SHP77 treated with DMSO at 0.1 percent for 48 hours (cell line): ENCODE data around the gene MED16.
"Not testable (repeated sequence)": the region's sequence is repeated elsewhere in the genome, so short reads cannot be mapped to it uniquely, and the experiment has no call there.

ENCODE experiments used
- DNase-seq: peaks from one replicate; lab custom pipeline; 2025; lab: John Stamatoyannopoulos, UW

MED16 gene

DNA sequence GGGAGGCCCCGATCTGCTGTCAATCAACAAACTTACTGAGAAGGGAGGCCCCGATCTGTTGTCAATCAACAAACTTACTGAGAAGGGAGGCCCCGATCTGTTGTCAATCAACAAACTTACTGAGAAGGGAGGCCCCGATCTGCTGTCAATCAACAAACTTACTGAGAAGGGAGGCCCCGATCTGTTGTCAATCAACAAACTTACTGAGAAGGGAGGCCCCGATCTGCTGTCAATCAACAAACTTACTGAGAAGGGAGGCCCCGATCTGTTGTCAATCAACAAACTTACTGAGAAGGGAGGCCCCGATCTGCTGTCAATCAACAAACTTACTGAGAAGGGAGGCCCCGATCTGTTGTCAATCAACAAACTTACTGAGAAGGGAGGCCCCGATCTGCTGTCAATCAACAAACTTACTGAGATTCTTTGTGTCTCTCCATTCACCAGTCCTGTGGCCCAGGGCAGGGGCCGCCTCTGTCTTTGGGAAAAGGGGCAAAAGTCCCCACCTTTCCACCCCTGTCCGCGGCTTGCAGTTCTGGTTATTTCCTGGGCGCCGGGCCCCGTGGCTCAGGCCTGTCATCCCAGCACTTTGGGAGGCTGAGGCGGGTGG, 39.3 kb downstream of the MED16 start:
- not testable (repeated sequence) for DNase-seq

DNA sequence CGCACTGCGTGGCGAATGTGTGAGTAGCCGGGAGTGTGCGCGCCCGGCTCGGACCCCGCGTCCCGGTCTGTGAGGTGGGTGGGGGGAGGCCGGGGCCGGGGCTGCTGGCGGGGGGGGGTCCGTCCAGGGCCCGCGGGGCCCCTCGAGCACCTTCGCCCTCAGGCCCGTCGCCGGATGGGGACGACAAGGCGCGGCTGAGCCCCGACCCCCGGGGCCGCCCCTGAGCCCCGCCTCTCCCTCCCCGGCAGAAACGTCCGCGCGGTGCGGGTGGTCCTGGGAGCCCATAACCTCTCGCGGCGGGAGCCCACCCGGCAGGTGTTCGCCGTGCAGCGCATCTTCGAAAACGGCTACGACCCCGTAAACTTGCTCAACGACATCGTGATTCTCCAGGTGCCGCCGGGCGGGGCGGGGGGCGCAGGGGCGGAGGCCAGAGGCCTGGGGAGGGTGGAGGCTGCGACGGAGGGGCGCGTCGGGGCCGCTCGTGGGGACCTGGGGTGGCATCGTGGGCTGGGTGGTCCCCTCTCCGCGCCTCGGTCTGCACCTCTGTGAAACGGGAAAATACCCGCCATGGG, 39.9 kb downstream of the MED16 start:
- DNase-seq = no peak

DNA sequence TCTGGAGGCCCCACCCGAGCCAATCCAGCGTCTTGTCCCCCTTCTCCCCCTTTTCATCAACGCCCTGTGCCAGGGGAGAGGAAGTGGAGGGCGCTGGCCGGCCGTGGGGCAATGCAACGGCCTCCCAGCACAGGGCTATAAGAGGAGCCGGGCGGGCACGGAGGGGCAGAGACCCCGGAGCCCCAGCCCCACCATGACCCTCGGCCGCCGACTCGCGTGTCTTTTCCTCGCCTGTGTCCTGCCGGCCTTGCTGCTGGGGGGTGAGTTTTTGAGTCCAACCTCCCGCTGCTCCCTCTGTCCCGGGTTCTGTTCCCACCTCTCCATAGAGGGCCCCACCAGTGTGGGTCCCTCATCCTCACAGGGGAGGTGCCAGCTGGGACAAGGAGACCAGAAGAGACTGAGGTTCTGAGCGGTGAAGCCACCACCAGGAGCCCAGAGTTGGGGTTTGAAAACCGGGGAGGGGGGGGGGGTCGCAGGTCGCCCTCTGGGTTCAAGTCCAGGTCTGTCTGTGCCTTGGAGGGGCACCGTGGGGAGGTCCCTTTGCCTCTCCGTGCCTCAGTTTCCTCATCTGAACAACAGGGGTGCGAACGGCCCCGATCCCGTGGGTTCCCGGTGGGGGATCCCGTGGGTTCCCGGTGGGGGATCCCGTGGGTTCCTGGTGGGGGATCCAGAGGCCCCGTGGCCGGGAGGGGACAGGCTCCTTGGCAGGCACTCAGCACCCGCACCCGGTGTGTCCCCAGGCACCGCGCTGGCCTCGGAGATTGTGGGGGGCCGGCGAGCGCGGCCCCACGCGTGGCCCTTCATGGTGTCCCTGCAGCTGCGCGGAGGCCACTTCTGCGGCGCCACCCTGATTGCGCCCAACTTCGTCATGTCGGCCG, 40.6 kb downstream of the MED16 start, which contains the start of gene ELANE:
Gene ELANE, plus strand, starts transcription at position 168 of the 878 bp plus-strand sequence. Its CDS starts 26 bp downstream, at position 194.
- DNase-seq = no peak

DNA sequence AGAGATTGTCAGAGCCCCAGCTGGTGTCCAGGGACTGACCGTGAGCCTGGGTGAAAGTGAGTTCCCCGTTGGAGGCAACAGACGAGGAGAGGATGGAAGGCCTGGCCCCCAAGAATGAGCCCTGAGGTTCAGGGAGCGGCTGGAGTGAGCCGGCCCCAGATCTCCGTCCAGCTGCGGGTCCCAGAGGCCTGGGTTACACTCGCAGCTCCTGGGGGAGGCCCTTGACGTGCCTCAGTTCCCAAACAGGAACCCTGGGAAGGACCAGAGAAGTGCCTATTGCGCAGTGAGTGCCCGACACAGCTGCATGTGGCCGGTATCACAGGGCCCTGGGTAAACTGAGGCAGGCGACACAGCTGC, 42.0 kb downstream of the MED16 start:
- no peak for DNase-seq

DNA sequence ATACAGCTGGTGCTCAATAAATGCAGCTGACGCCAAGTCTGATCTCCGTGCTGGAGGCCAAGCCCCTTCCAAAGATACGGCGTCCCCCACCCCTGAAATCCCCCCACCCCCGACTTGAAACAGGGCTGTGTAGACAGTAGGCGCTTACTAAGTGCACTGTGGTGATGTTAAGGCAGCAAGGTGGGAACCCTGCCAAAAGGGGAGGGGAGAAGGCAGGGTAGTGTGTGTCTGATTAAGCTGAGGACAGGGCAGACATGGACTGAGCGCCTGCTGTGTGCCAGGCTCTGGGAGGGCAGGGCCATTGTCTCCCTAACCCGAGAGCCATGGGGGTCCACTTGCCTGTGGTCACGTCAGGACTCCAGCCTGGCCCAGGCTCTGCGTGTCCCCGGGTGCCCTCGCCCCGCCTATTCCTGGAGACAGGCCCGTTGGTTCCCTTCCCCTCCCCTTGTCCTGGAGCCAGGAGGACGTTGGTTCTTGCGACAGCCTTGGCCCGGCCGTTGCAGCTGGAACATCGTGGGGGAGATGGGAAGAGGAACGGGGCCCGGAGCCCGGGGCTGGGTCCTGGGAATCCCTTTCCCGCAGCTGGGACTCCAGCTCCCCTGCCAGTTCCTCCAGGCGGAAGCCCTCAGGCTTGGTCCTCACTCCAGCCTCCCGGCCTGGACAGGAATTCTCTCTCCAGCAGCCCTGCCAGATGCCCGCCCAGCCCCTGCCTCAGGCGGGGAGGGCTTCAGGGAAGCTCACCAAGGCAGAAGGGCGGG, 42.6 kb downstream of the MED16 start:
- no peak for DNase-seq

DNA sequence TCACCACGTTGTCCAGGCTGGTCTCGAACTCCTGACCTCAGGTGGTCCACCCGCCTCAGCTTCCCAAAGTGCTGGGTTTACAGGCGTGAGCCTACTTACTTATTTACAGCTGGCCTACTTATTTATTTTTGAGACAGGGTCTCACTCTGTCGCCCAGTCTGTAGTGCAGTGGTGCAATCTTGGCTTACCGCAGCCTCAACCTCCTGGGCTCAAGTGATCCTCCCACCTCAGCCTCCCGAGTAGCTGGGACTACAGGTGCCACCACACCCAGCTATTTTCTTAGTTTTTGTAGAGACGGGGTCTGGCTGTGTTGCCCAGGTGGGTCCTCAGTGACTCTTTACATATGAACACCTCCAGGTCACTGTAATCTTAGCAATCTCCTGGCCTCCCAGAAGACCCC, 43.8 kb downstream of the MED16 start:
- not testable (repeated sequence) for DNase-seq

DNA sequence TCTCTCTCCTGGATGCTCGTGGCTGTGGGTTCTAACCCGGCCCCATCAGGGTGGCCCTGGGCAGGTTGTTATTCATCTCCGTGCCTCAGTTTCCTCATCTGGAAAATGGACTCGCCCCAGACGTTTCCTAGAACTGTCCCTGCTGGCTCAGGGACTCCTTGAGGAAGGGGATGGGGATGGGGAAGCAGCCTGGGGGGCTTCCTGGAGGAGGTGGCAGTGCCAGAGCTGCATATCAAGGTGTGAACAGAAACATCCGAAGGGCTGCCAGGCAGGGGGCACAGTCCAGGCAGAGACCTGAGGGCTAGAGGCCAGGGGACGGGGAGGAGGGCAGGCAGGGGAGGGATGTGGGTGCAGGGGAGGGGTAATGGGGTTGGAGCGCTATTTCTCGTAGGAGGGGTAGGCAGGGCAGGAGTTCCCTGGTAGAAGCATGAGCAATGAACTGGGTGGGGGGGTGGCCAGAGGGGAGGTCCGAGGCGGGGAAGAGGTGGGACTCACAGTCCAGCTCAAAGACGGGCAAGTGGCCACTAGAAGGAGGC, 44.5 kb downstream of the MED16 start:
- DNase-seq = no peak

DNA sequence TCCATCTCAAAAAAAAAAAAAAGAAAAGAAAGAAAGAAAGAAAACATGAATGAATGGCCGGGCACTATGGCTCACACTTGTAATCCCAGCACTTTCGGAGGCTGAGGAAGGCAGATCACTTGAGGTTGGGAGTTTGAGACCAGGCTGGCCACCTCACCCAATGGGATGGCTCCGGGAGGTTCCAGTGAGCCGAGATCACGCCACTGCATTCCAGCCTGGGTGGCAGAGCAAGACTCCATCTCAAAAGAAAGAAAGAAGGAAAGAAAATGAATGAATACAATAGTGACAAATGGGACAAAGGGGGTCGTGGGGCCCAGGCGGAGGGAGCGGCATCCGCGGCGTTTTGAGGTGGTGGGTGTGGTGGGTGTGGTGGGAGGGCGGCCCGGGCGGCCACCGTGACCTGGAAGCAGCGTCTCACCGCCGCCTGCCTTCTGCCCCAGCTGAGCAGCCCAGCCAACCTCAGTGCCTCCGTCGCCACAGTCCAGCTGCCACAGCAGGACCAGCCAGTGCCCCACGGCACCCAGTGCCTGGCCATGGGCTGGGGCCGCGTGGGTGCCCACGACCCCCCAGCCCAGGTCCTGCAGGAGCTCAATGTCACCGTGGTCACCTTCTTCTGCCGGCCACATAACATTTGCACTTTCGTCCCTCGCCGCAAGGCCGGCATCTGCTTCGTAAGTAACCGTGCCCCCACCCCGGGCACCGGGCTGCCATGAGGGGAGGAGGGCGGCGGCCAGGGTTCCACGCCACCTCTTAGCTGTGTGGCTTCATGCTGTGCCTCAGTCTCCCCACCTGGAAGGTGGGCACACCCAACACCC, 47.1 kb downstream of the MED16 start:
- DNase-seq = no peak

DNA sequence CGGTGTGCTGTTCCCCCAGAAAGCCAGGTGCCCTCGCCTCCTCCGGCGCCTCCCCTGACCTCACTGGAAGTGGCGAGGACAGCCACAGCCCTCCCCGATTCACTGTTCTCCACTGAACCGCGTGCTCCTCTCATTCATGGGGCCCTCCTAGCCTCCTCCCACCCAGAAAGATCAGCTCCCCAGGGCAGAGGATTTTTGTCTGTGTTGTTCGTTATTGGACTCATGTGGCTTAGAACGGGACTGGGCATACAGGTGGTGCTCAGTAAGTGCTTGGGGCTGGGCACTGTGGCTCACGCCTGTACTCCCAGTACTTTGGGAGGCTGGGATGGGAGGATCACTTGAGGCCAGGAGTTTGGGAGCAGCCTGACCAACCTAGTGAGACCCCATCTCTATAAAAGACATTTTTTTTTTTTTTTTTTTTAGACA, 48.4 kb downstream of the MED16 start:
- DNase-seq = no peak

DNA sequence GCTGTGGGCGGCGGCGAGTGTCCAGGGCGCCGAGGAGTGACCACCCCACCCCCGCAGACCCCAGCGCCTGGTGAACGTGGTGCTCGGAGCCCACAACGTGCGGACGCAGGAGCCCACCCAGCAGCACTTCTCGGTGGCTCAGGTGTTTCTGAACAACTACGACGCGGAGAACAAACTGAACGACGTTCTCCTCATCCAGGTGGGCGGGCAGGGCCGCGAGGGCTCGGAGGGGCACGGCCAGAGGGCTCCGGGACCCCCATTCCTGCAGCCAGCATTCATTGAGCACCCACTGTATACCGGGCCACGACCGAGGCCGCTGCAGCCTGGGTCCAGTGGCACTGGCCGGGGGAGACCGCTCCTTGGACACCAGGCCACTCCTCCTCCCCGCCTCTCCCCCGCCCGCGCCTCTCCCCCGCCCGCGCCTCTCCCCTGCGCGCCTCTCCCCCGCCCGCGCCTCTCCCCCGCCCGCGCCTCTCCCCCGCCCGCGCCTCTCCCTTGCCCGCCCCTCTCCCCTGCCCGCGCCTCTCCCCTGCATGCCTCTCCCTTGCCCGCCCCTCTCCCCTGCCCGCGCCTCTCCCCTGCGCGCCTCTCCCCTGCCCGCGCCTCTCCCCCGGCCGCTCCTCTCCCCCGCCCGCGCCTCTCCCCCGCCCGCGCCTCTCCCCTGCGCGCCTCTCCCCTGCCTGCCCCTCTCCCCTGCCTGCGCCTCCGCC, 49.0 kb downstream of the MED16 start:
- no peak for DNase-seq

DNA sequence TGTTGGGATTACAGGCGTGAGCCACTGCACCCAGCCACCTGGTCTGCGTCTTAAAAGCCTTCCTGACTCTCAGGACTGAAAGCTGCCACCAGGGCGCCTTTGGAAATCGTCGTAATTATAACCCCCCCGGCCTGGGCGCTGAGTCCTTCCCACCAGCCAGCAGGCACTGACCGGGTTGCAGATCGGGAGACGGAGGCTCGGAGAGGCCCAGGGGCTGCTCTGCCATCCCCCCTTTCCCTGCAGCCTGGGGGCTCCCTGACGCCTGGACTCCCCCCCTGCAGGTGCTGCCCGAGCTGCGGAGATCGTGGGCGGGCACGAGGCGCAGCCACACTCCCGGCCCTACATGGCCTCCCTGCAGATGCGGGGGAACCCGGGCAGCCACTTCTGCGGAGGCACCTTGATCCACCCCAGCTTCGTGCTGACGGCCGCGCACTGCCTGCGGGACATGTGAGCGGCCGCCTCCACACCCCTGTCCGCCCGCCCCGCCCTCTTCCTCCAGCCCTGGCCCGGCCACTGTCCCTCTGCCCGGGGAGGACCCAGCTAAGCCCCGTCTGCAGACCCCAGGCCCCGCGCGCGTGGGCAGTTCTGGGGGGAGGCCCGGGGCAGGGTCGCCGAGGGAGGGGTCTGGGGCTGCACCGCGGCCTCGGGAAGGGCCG, 49.7 kb downstream of the MED16 start:
- no peak for DNase-seq

DNA sequence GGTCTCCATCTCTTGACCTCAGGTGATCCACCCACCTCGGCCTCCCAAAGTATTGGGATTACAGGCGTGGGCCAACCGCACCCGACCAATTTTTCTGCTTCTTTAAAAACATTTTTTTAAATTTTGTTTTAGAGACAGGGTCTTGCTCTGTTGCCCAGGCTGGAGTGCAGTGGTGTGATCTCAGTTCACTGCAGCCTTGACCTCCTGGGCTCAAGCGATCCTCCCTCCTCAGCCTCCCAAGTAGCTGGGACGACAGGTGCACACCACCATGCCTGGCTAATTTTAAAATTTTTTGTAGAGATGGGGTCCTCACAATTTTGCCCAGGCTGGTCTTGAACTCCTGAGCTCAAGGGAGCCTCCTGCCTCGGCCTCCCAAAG, 50.2 kb downstream of the MED16 start:
- DNase-seq = not testable (repeated sequence)

DNA sequence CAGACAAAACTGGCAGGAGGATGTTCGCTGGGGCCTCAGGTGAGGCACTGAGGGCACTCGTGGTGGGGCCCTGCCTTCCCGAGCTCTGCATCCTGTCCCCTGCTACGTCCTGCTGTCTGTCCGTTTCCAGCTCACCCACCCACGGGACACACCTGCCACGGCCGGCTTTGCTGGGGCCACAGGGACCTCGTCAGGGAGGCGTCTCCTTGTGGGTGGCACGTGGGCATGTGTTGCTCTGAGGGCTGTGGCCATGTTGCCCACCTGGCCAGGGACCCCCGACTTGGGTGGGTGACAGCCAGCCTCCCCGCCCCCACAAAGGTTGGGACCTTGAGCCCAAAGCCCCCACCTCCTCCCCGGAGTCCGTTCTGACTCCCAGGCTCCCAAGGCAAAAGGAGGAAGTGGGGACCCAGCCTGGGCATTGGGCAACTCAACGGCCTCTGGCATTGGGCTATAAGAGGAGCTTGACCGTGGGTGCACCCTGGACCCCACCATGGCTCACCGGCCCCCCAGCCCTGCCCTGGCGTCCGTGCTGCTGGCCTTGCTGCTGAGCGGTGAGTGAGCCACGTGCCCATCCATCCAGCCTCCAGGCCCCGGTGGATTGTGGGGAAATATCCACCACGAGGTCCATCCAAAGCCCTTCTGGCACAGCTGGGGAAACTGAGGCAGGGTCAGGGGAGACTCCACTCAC, 52.3 kb downstream of the MED16 start, which contains the start of gene PRTN3:
Gene PRTN3, plus strand, starts transcription at position 481 of the 688 bp plus-strand sequence. Its CDS starts 10 bp downstream, at position 491.
- DNase-seq = no peak

DNA sequence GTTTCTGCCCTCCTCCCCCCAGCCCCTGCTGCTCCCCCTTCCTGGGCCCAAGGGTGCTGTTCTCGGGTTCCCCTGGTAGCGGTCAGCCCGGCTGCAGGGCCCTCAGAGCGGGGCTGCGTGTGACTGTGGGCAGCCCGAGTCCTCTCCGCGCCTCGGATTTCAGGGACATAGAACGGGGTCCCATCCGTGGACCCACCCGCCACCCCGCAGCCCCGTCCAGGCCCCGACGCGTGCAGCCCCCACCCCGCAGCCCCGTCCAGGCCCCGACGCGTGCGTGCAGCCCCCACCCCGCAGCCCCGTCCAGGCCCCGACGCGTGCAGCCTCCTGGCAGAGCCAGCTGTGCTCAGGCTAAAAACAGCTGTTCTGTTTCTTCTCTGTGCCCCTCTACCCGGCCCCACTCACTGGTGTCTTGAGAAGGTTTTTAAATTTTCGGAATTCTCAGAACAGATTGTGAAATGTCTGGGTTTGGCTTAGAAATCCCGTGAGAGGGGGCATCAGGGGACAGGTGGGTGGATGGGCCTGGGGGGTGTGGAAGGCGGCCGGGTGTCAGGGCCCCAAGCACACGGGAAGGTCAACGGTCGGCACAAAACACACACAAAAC, 57.7 kb downstream of the MED16 start:
- no peak for DNase-seq

DNA sequence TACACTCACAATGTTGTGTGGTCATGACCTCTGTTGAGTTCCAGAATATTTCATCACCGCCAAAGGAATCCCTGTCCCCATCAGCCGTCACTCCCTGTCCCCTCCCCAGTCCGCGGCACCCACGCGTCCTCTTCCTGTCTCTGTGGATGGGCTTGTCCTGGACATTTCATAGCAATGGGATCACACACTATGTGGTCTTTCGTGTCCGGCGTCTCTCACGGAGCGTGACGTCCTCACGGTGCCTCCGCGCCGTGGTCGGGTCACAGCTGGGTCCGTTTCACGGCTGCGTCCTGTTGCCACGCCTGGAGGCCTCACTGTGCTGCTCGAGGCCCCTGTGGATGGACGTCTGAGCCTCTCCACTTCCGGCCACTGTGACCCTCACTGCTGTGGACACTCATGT, 58.8 kb downstream of the MED16 start:
- DNase-seq = no peak

DNA sequence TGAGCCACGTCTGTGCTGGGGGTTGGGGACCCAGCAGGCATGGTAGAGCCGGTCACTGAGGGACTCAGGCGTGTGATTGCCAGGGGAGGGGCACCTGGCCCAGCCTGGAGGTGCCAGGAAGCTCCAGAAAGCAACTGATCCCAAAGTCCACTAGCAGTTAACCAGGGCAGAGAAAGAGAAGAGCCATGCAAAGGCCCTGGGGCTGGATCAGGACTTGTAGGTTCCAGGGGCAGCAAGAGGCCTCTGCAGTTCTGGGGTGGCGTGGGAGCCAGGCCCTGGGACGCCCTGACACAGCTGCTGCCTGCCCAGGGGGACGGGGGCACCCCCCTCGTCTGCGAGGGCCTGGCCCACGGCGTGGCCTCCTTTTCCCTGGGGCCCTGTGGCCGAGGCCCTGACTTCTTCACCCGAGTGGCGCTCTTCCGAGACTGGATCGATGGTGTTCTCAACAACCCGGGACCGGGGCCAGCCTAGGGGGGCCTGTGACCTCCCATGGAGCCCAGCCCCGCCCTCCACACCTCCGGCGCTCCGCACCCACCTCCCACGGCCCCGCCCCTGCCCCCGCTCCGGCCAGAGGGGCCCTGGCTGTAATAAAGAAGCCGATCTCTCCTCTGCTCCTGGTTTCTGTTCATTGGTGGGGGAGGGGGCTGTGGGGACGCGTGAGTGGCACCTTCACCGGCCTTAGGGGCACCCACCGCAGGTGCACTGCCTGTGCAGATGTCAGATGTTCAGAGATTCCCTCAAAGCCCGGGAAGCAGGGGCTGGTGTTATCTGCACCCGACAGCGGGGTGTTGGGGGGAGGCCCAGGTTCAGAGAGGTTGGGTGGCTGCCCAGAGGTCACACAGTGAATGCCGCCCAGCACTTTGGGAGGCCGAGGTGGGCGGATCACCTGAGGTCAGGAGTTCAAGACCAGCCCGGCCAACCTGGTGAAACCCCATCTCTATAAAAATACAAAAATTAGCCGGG, 61.3 kb downstream of the MED16 start:
- no peak for DNase-seq

DNA sequence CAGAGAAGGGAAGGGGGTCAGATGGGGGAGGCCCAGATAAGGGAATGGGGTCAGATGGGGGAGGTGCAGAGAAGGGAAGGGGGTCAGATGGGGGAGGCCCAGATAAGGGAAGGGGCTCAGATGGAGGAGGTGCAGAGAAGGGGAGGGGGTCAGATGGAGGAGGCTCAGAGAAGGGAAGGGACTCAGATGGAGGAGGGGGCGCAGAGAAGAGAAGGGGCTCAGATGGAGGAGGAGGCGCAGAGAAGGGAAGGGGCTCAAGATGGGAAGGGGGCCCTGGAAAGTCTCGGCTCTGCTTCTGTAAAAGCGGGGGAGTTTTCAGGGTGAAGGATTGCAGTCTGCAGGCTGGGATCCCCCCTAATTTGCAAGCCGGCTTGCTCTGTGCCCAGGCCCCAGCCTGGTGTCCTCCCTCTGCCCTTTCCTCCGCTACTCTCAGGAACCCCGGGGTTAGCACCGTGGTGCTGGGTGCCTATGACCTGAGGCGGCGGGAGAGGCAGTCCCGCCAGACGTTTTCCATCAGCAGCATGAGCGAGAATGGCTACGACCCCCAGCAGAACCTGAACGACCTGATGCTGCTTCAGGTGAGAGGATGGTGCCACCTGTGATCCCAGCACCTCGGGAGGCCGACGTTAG, 63.7 kb downstream of the MED16 start:
- DNase-seq = no peak
